Endodermal cell (in vitro differentiated cells): ENCODE data around the gene NOP14. TPM values are rescaled to one million over a fixed set of nuclear protein-coding genes. Genes with fewer than 3 reads are reported as not detected.

Source experiments
- DNase-seq: peaks from one replicate; pipeline ENCODE4 v3.0.0-alpha.2; 2017
- H3K27ac ChIP-seq: 2 replicates; pipeline ENCODE4 v1.5.1; 2013; ENCODE audit warnings: mild to moderate bottlenecking, low read depth, low read length, moderate library complexity
- H3K27me3 ChIP-seq: 2 replicates; pipeline ENCODE4 v1.6.1; 2013; ENCODE audit warnings: mild to moderate bottlenecking, low read length, moderate library complexity; ENCODE audit not compliant: insufficient read depth, control insufficient read depth, poor library complexity, severe bottlenecking
- H3K36me3 ChIP-seq: 2 replicates; pipeline ENCODE4 v1.7.0; 2013; ENCODE audit warnings: mild to moderate bottlenecking, low read length, moderate library complexity; ENCODE audit not compliant: control insufficient read depth, insufficient read depth
- H3K4me1 ChIP-seq: one replicate; pipeline ENCODE4 v1.7.0; 2013; ENCODE audit warnings: low read length; ENCODE audit not compliant: control insufficient read depth, insufficient read depth
- H3K4me3 ChIP-seq: 2 replicates; pipeline ENCODE4 v1.5.1; 2013; ENCODE audit warnings: mild to moderate bottlenecking, low read length, moderate library complexity
- H3K9ac ChIP-seq: 2 replicates; pipeline ENCODE4 v1.6.1; 2013; ENCODE audit warnings: mild to moderate bottlenecking, low read length, moderate library complexity; ENCODE audit not compliant: poor library complexity, severe bottlenecking; ENCODE audit errors: extremely low read depth
- H3K9me3 ChIP-seq: 2 replicates; pipeline ENCODE4 v1.6.1; 2013; ENCODE audit warnings: mild to moderate bottlenecking, low read length, moderate library complexity; ENCODE audit not compliant: control insufficient read depth
- H3K27ac Mint-ChIP-seq: 2 replicates; pipeline ENCODE4 v1.8.0; 2020; ENCODE audit warnings: mixed read lengths
- H3K27me3 Mint-ChIP-seq: 2 replicates; pipeline ENCODE4 v1.8.0; 2021; ENCODE audit warnings: mild to moderate bottlenecking, mixed read lengths; ENCODE audit not compliant: insufficient read depth
- H3K36me3 Mint-ChIP-seq: 2 replicates; pipeline ENCODE4 v1.8.0; 2020; ENCODE audit warnings: low read depth, mixed read lengths
- H3K4me1 Mint-ChIP-seq: 2 replicates; pipeline ENCODE4 v1.8.0; 2020; ENCODE audit warnings: mixed read lengths
- H3K4me3 Mint-ChIP-seq: 2 replicates; pipeline ENCODE4 v1.8.0; 2020; ENCODE audit warnings: mild to moderate bottlenecking, moderate library complexity, mixed read lengths
- H3K9me3 Mint-ChIP-seq: 2 replicates; pipeline ENCODE4 v1.8.0; 2020; ENCODE audit warnings: mild to moderate bottlenecking, mixed read lengths
- WGBS, 2 experiments: methylation state at CpG; one replicate each; pipeline versions ENCODE4 v1.1.5 to v1.1.7; 2013; ENCODE audit warnings: missing lambda C conversion rate in 2 of 2, mixed read lengths in 1 of 2; ENCODE audit not compliant: insufficient coverage in 1 of 2, insufficient read length in 1 of 2; 5-methylcytosine and 5-hydroxymethylcytosine counted together
- total RNA-seq, 2 donors: library from RNA; stranded (reverse); fragmentation: NEBNext Ultra II Directional in 1 of 2; extraction: Animal tissue kit (Norgen Biotek cat#: 25700) in 1 of 2; gene quantifications; 2 replicates in 1 of 2; 3 replicates in 1 of 2; pipeline ENCODE4 v1.2.1, GENCODE V29; 2021
- TF ChIP-seq, protein P1 (sequence below): fragments of 200-600 bp; sonication (generic); conservative IDR thresholded peaks from 2 replicates; pipeline ENCODE4 v1.5.0; 2021; ENCODE audit warnings: antibody characterized with exemption, mild to moderate bottlenecking

NOP14 gene
- total RNA-seq, 2 donors from 2014 or later, result 23.0 to 31.9 TPM

DNA sequence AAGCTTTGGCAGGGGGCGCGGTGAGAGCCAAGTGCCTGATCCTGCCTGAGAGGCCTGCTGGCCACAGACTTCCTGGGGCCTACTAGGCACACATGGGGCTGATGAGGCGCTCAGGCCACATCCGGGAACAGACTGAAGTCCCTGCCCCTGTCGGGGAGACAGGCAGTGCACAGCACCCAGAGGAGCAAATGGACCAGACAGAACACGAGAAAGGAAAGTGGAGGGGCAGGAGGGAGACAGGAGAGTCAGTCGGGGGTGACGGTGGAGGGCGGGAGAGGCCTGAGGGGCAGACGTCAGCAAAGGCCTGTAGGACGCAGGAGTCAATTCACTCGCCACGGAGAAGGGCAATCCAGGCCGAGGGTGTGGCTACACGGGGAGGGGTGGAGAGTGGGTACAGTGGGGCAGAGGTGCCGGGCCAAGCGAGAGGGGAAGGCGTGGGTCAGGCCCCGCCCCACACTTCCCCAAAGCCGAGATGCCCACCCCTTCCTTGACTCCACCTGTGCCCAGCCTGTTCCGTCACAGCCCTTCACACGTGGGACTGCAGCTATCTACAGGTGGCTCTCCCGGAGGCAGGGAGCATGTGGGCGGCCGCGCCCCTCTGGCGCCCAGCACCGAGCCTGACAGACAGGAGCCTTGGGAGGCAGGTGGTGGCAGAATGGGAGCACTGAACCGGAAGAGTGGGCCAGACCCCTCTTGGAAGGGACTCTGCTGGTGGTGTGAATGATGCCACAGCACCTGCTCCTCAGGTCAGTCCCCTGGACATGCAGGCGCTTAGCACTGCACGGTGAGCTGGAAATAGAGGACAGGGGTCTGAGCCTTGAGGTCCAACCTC is 20.5 kb downstream of the NOP14 start:
- no peak overlapping the region for H3K9ac ChIP-seq

DNA sequence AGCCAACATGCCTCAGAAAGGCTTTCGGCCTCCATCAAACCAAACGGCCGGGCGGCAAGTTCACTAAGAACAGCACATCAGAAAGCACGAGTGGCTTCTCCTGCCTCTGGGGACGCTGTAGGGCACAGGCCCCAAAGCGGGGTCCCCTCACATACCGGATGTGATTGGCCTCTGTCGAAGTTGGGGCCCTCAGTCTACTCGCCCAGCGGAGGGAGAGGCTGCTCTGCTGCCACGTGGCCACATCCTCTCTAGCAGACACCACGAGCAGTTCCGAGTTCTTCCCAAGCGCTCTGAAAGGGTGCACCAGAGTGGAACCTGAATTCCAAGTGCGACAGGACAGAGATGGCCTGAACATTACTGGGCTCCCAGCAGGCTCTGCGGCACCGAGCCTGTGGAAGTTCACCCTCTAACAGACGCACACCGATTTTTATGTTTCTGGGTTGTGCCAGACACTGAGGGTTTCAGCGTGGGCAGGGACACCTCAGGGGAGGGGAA is 21.1 kb downstream of the NOP14 start:
- Histone ChIP-seq H3K27ac (no peak overlapping the region), H3K9me3 (no peaks in the 10 kb centered on the region), H3K4me3 (no peak overlapping the region), H3K27me3 (no peaks in the 10 kb centered on the region), H3K4me1 (peaks cover 8% of the 10 kb centered on the region), H3K9ac (no peak overlapping the region), H3K36me3 (peaks cover 90% of the 10 kb centered on the region)
- no peak overlapping the region for H3K27ac Mint-ChIP-seq
- H3K36me3 Mint-ChIP-seq, result peaks cover 82% of the 10 kb centered on the region
- DNase-seq, result peak; percentile 52
- no peak overlapping the region for H3K4me3 Mint-ChIP-seq
- TF ChIP-seq, protein P1, sequence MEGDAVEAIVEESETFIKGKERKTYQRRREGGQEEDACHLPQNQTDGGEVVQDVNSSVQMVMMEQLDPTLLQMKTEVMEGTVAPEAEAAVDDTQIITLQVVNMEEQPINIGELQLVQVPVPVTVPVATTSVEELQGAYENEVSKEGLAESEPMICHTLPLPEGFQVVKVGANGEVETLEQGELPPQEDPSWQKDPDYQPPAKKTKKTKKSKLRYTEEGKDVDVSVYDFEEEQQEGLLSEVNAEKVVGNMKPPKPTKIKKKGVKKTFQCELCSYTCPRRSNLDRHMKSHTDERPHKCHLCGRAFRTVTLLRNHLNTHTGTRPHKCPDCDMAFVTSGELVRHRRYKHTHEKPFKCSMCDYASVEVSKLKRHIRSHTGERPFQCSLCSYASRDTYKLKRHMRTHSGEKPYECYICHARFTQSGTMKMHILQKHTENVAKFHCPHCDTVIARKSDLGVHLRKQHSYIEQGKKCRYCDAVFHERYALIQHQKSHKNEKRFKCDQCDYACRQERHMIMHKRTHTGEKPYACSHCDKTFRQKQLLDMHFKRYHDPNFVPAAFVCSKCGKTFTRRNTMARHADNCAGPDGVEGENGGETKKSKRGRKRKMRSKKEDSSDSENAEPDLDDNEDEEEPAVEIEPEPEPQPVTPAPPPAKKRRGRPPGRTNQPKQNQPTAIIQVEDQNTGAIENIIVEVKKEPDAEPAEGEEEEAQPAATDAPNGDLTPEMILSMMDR, result no peak
- no peaks in the 10 kb centered on the region for H3K27me3 Mint-ChIP-seq
- WGBS, 2 experiments, result 95 to 97% methylated on average over 21 of the region's 21 CpGs
- H3K9me3 Mint-ChIP-seq, result no peaks in the 10 kb centered on the region
- peaks cover 5% of the 10 kb centered on the region for H3K4me1 Mint-ChIP-seq

More for the DNA sequence above, 20.5 kb downstream of the NOP14 start:
- H3K27me3 Mint-ChIP-seq, result no peaks in the 10 kb centered on the region
- WGBS, 2 experiments, result 92 to 96% methylated on average over 23 to 31 of the region's 31 CpGs
- TF ChIP-seq, protein P1, result no peak
- Histone ChIP-seq H3K9me3 (no peaks in the 10 kb centered on the region), H3K4me3 (no peak overlapping the region), H3K4me1 (peaks cover 3% of the 10 kb centered on the region), H3K27ac (no peak overlapping the region), H3K36me3 (peaks cover 94% of the 10 kb centered on the region), H3K27me3 (no peaks in the 10 kb centered on the region)
- H3K27ac Mint-ChIP-seq, result no peak overlapping the region
- no peak overlapping the region for H3K4me3 Mint-ChIP-seq
- peaks cover 83% of the 10 kb centered on the region for H3K36me3 Mint-ChIP-seq
- no peaks in the 10 kb centered on the region for H3K4me1 Mint-ChIP-seq
- DNase-seq, result peak; percentile 45
- no peaks in the 10 kb centered on the region for H3K9me3 Mint-ChIP-seq

DNA sequence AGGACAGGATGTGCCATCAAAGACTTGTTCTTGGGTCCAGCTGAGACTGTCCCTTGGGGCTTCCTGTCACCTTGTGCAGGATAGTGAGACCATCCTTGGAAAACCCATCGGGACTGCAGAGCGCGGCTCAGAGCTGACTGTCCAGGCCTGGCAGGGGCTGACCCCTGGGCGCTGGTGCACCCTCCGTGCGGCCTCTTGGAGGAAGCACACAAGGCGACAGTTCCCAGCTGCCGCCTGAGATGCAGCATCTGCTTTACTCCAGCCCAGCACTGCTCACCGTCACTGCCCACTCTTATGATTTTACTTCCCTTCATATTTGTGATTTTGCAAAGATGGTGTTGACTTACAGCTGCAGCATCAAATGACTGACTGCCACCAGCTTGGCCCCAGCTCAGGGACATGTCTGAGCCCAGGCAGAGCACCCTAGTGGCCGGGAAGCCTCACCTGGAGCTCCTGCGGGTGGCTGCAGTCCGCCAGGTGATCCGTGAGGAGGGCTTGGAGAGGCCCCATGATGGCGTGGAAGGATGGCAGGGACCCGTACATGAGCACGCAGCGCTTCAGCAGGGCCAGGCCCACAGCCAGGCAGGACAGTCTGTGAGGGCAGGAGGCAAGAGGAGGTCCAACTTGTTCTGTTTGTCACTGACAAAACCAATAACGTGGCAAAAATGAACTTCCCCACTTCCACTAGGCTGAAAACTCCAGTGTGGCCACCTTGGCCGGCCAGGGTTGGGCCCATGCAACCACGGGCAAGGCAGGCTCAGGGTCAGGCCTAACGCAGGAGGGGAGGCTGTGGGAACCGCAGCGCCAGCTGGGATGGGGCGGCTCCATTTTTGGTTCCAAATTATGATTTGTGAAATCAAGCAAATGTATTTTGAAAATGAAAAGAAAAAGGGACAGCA is 21.8 kb downstream of the NOP14 start:
- H3K9ac ChIP-seq, result no peak overlapping the region
- peaks cover 83% of the 10 kb centered on the region for H3K36me3 ChIP-seq
- peaks cover 12% of the 10 kb centered on the region for H3K4me1 ChIP-seq
- no peaks in the 10 kb centered on the region for H3K27me3 ChIP-seq
- peak; percentile 46 for DNase-seq
- H3K27ac ChIP-seq, result no peak overlapping the region
- no peak overlapping the region for H3K27ac Mint-ChIP-seq
- peaks cover 12% of the 10 kb centered on the region for H3K4me1 Mint-ChIP-seq
- H3K9me3 ChIP-seq, result no peaks in the 10 kb centered on the region
- no peak overlapping the region for H3K4me3 Mint-ChIP-seq
- H3K27me3 Mint-ChIP-seq, result no peaks in the 10 kb centered on the region
- H3K9me3 Mint-ChIP-seq, result no peaks in the 10 kb centered on the region
- TF ChIP-seq, protein P1, result peak; percentile 10
- WGBS, 2 experiments, result 96 to 97% methylated on average over 13 to 24 of the region's 24 CpGs
- H3K4me3 ChIP-seq, result no peak overlapping the region
- H3K36me3 Mint-ChIP-seq, result peaks cover 79% of the 10 kb centered on the region
